Ammon's horn (tissue), 1 donor: Measurements from ENCODE around the gene ENTPD3.

Source experiments
- DNase-seq: peaks from one replicate; pipeline ENCODE4 v3.0.0-alpha.2; 2016; ENCODE audit warnings: low spot score

The ENTPD3 gene

GRCh38 chr3:40387001-40387894, at the start of gene ENTPD3:
TSS of gene ENTPD3 (plus strand) at chr3:40387184. CDS start at chr3:40388058, 874 bp downstream.
- DNase-seq = no peak

GRCh38 chr3:40339871-40340270, 47.1 kb upstream of the ENTPD3 start:
- DNase-seq = no peak

GRCh38 chr3:40340541-40341170, 46.3 kb upstream of the ENTPD3 start:
- no peak for DNase-seq

GRCh38 chr3:40341671-40342070, 45.3 kb upstream of the ENTPD3 start:
- DNase-seq = no peak

- DNase-seq = no peak
Measured at GRCh38 chr3:40350529-40350928, 36.5 kb upstream of the ENTPD3 start.

- DNase-seq = no peak
Measured at GRCh38 chr3:40355410-40355809, 31.6 kb upstream of the ENTPD3 start.

GRCh38 chr3:40358454-40358853, 28.5 kb upstream of the ENTPD3 start:
- no peak for DNase-seq

- DNase-seq = no peak
Measured at GRCh38 chr3:40363674-40364073, 23.3 kb upstream of the ENTPD3 start.

GRCh38 chr3:40366203-40367162, 20.5 kb upstream of the ENTPD3 start:
- peak; percentile 59 for DNase-seq

- no peak for DNase-seq
Measured at GRCh38 chr3:40369716-40370115, 17.3 kb upstream of the ENTPD3 start.

GRCh38 chr3:40377822-40378221, 9.2 kb upstream of the ENTPD3 start:
- no peak for DNase-seq

- DNase-seq = no peak
Measured at GRCh38 chr3:40379674-40380306, 7.2 kb upstream of the ENTPD3 start.

GRCh38 chr3:40381904-40382616, 4.9 kb upstream of the ENTPD3 start:
- DNase-seq = no peak

- no peak for DNase-seq
Measured at GRCh38 chr3:40382617-40382979, 4.4 kb upstream of the ENTPD3 start.

- DNase-seq = no peak
Measured at GRCh38 chr3:40386213-40386612, 771 bp upstream of the ENTPD3 start.

GRCh38 chr3:40387895-40388254, 891 bp downstream of the ENTPD3 start:
- no peak for DNase-seq

GRCh38 chr3:40396406-40396805, 9.4 kb downstream of the ENTPD3 start:
- no peak for DNase-seq

GRCh38 chr3:40397129-40397528, 10.1 kb downstream of the ENTPD3 start:
- no peak for DNase-seq

- no peak for DNase-seq
Measured at GRCh38 chr3:40397912-40398311, 10.9 kb downstream of the ENTPD3 start.

GRCh38 chr3:40398346-40398745, 11.4 kb downstream of the ENTPD3 start:
- DNase-seq = no peak

- DNase-seq = no peak
Measured at GRCh38 chr3:40404591-40405198, 17.7 kb downstream of the ENTPD3 start.
